ENCODE data around the gene GCHFR.

The GCHFR gene
- long read RNA-seq, transcript GCHFR-201 (3 exons, 777 nt): major isoform, 13 of 19 reads
- long read RNA-seq, partial matches to known transcripts: 0 of 19 reads
- long read RNA-seq, other reads (novel, unspliced or antisense): 6 of 19 reads

DNA sequence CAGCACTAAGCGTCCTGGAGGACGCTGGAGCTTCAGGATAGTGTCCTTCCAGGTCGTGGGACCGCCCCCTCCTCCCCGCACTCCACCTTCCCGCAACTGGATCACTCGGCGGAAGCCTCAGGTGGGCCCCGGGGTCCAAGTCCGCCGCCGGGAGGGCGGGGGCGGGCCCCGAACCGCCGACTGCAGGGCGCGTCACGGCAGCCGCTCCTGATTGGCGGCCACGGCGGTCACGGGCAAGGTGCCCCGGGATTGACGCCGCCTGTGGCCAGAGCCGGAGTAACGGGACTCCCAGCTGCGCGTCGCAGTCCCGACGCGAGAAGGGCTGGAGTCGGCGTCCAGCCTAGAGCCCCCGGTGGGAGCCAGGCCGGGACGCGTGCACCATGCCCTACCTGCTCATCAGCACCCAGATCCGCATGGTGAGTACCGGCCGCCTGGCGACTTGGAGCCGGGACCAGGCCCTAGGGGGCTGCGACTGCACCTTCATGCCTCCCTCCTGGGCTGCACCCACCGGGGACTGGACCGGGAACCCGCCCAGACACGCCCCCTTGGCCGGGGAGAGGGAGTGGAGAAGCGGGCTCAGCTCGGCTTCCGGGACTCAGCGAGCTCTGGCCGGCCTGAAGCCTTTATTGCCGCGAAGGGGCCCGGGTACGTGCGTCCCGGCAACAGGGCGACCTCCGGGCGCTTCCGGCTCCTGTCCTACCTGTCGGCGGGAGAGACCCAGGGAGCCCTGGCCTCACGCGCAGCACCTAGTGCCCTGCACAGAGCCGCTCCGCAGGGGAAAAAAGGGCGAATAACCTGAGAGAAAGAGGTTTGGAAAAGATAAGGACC lies at the start of gene GCHFR:
Gene GCHFR, plus strand, starts transcription at position 268 of the 828 bp plus-strand sequence. Its CDS starts 113 bp downstream, at position 381.
- Histone ChIP-seq H3K27ac (replicated peaks) (peak within 1 kb of the TSS; percentile 89), H3K4me3 (replicated peaks; ENCODE audit: insufficient read depth, low read length) (peak within 1 kb of the TSS; percentile 89), H3K27me3 (ENCODE audit: insufficient read depth, poor library complexity, severe bottlenecking) (no peaks in the 10 kb centered on the region)
- TF ChIP-seq POLR2AphosphoS5 (IDR thresholded peaks at IDR 0.05; ENCODE audit: low read depth): peak; percentile 84
- TF ChIP-seq GABPA (IDR thresholded peaks at IDR 0.05; ENCODE audit: low read depth): no peak
- DNase-seq (ENCODE audit: low read depth in 1 of 2, low spot score in 1 of 2): peak; percentile 74 to 77

DNA sequence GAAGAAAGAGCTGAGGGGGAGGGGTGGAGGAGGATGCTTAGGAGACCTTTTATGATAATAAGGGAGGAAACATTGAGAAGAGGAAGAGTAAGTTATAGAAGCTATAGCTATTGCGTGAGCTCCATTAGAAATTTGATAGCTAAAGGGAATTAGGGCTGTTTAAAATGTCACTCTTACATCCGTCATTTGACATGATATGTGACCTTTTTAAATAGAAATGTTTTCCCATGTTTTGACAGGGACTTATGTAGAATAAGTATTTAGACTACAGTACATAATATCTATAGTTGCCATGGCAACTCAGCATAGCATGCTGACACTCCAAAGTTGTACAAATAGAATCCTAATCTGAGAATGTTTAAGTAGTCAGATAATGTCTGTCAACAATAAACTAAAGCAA lies 49.7 kb upstream of the GCHFR start:
- H3K27me3 ChIP-seq (ENCODE audit: insufficient read depth, poor library complexity, severe bottlenecking): no peaks in the 10 kb centered on the region
- no peak overlapping the region for H3K4me3 ChIP-seq (replicated peaks; ENCODE audit: insufficient read depth, low read length)
- H3K27ac ChIP-seq (replicated peaks): no peak overlapping the region
- no peak for DNase-seq (ENCODE audit: low read depth in 1 of 2, low spot score in 1 of 2)
- TF ChIP-seq, protein P1, sequence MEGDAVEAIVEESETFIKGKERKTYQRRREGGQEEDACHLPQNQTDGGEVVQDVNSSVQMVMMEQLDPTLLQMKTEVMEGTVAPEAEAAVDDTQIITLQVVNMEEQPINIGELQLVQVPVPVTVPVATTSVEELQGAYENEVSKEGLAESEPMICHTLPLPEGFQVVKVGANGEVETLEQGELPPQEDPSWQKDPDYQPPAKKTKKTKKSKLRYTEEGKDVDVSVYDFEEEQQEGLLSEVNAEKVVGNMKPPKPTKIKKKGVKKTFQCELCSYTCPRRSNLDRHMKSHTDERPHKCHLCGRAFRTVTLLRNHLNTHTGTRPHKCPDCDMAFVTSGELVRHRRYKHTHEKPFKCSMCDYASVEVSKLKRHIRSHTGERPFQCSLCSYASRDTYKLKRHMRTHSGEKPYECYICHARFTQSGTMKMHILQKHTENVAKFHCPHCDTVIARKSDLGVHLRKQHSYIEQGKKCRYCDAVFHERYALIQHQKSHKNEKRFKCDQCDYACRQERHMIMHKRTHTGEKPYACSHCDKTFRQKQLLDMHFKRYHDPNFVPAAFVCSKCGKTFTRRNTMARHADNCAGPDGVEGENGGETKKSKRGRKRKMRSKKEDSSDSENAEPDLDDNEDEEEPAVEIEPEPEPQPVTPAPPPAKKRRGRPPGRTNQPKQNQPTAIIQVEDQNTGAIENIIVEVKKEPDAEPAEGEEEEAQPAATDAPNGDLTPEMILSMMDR (IDR thresholded peaks at IDR 0.05; ENCODE audit: insufficient read depth, low read length): no peak
- TF ChIP-seq GABPA (IDR thresholded peaks at IDR 0.05; ENCODE audit: low read depth) (no peak), SPI1 (IDR thresholded peaks at IDR 0.05; ENCODE audit: borderline replicate concordance, low read depth) (no peak), POLR2AphosphoS5 (IDR thresholded peaks at IDR 0.05; ENCODE audit: low read depth) (no peak)
- TF ChIP-seq, protein P2, sequence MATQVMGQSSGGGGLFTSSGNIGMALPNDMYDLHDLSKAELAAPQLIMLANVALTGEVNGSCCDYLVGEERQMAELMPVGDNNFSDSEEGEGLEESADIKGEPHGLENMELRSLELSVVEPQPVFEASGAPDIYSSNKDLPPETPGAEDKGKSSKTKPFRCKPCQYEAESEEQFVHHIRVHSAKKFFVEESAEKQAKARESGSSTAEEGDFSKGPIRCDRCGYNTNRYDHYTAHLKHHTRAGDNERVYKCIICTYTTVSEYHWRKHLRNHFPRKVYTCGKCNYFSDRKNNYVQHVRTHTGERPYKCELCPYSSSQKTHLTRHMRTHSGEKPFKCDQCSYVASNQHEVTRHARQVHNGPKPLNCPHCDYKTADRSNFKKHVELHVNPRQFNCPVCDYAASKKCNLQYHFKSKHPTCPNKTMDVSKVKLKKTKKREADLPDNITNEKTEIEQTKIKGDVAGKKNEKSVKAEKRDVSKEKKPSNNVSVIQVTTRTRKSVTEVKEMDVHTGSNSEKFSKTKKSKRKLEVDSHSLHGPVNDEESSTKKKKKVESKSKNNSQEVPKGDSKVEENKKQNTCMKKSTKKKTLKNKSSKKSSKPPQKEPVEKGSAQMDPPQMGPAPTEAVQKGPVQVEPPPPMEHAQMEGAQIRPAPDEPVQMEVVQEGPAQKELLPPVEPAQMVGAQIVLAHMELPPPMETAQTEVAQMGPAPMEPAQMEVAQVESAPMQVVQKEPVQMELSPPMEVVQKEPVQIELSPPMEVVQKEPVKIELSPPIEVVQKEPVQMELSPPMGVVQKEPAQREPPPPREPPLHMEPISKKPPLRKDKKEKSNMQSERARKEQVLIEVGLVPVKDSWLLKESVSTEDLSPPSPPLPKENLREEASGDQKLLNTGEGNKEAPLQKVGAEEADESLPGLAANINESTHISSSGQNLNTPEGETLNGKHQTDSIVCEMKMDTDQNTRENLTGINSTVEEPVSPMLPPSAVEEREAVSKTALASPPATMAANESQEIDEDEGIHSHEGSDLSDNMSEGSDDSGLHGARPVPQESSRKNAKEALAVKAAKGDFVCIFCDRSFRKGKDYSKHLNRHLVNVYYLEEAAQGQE (IDR thresholded peaks at IDR 0.05; ENCODE audit: insufficient replicate concordance, low read depth): no peak

DNA sequence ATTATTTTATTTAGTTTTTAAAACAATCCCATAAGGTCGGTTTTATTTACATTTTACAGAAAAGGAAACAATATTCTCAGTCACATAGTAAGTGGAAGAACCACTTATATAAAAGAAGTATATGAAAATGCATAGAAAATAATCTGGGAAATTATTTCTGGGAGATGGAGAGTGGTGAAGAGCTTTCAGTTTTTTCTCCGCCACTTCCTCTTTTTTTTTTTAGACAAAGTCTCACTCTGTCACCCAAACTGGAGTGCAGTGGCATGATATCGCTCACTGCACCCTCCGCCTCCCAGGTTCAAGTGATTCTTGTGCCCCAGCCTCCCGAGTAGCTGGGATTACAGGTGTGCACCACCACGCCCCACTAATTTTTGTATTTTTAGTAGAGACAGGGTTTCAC lies 47.7 kb upstream of the GCHFR start:
- H3K27ac ChIP-seq (replicated peaks): no peak overlapping the region

More for the DNA sequence above, 47.7 kb upstream of the GCHFR start:
- DNase-seq (ENCODE audit: low read depth in 1 of 2, low spot score in 1 of 2): no peak
- Histone ChIP-seq H3K4me3 (replicated peaks; ENCODE audit: insufficient read depth, low read length) (no peak overlapping the region), H3K27me3 (ENCODE audit: insufficient read depth, poor library complexity, severe bottlenecking) (no peaks in the 10 kb centered on the region)
- TF ChIP-seq SPI1 (IDR thresholded peaks at IDR 0.05; ENCODE audit: borderline replicate concordance, low read depth): peak; percentile 84
- TF ChIP-seq, protein P2 (IDR thresholded peaks at IDR 0.05; ENCODE audit: insufficient replicate concordance, low read depth): no peak
- TF ChIP-seq POLR2AphosphoS5 (IDR thresholded peaks at IDR 0.05; ENCODE audit: low read depth): no peak
- no peak for TF ChIP-seq GABPA (IDR thresholded peaks at IDR 0.05; ENCODE audit: low read depth)
- TF ChIP-seq, protein P1 (IDR thresholded peaks at IDR 0.05; ENCODE audit: insufficient read depth, low read length): no peak

Measured in HL-60 (cell line).